Activated T-cell treated with anti-CD3 and anti-CD28 coated beads, Interleukin-2, amount 50 U/mL, for 4 hours (primary cell): ENCODE measurements around the gene CTRB2. TPM values are rescaled to one million over a fixed set of nuclear protein-coding genes. Genes with fewer than 3 reads are reported as not detected.
A peak's percentile ranks its signal among the peaks of the same experiment; 100 is the strongest.

Experiments used
- ATAC-seq, 2 donors: fragments of 200-7000 bp; cut with Tn5 transposase; one replicate each; pipeline ENCODE4 v1.10.0; 2021
- DNase-seq: peaks from one replicate; pipeline ENCODE4 v3.0.0-alpha.2; 2020
- H3K27me3 Mint-ChIP-seq: one replicate; pipeline ENCODE4 v1.8.0; 2021; ENCODE audit warnings: low read depth, mixed read lengths
- H3K36me3 Mint-ChIP-seq: one replicate; pipeline ENCODE4 v1.8.0; 2022; ENCODE audit warnings: mixed read lengths; ENCODE audit not compliant: insufficient read depth
- H3K4me1 Mint-ChIP-seq: one replicate; pipeline ENCODE4 v1.8.0; 2021; ENCODE audit warnings: low read depth, mixed read lengths
- H3K4me3 Mint-ChIP-seq: one replicate; pipeline ENCODE4 v1.8.0; 2021; ENCODE audit warnings: mild to moderate bottlenecking, moderate library complexity, mixed read lengths
- H3K9me3 Mint-ChIP-seq: one replicate; pipeline ENCODE4 v1.8.0; 2021; ENCODE audit warnings: mixed read lengths
- total RNA-seq, 3 donors: library from RNA; stranded (reverse); gene quantifications; one replicate each; pipeline ENCODE4 v1.2.1, GENCODE V29; 2021

Gene CTRB2
- total RNA-seq, 3 donors from 2014 or later: 5.5 to 10.3 (median 6.7) TPM

GRCh38 chr16:75236736-75237397, 29.9 kb upstream of the CTRB2 start:
- H3K36me3 Mint-ChIP-seq: no peaks in the 10 kb centered on the region
- H3K27me3 Mint-ChIP-seq: no peaks in the 10 kb centered on the region
- ATAC-seq: no peak

GRCh38 chr16:75236232-75236631, 29.3 kb upstream of the CTRB2 start:
- no peak for DNase-seq
- peak; percentile 59 to 75 for ATAC-seq
- H3K36me3 Mint-ChIP-seq: no peaks in the 10 kb centered on the region
- H3K4me3 Mint-ChIP-seq: no peak overlapping the region
- peaks cover 4% of the 10 kb centered on the region for H3K27me3 Mint-ChIP-seq
- H3K9me3 Mint-ChIP-seq: no peaks in the 10 kb centered on the region
- peaks cover 1% of the 10 kb centered on the region for H3K4me1 Mint-ChIP-seq

More at GRCh38 chr16:75236736-75237397, 29.9 kb upstream of the CTRB2 start:
- Mint-ChIP-seq H3K4me3 (no peak overlapping the region), H3K4me1 (peaks cover 1% of the 10 kb centered on the region), H3K9me3 (no peaks in the 10 kb centered on the region)
- DNase-seq: no peak

- H3K9me3 Mint-ChIP-seq: no peaks in the 10 kb centered on the region
- ATAC-seq: no peak
- H3K36me3 Mint-ChIP-seq: no peaks in the 10 kb centered on the region
- H3K4me1 Mint-ChIP-seq: peaks cover 1% of the 10 kb centered on the region
- DNase-seq: no peak
- H3K27me3 Mint-ChIP-seq: peaks cover 7% of the 10 kb centered on the region
- H3K4me3 Mint-ChIP-seq: no peak overlapping the region
Observed at GRCh38 chr16:75235721-75236193, 28.8 kb upstream of the CTRB2 start.

- Mint-ChIP-seq H3K9me3 (no peaks in the 10 kb centered on the region), H3K27me3 (peaks cover 7% of the 10 kb centered on the region), H3K4me3 (no peak overlapping the region), H3K36me3 (no peaks in the 10 kb centered on the region), H3K4me1 (peaks cover 1% of the 10 kb centered on the region)
- no peak for ATAC-seq
- no peak for DNase-seq
Observed at GRCh38 chr16:75234856-75235696, 28.1 kb upstream of the CTRB2 start.

GRCh38 chr16:75233611-75233938, 26.6 kb upstream of the CTRB2 start:
- Mint-ChIP-seq H3K36me3 (no peaks in the 10 kb centered on the region), H3K27me3 (peaks cover 7% of the 10 kb centered on the region), H3K9me3 (no peaks in the 10 kb centered on the region), H3K4me3 (no peak overlapping the region), H3K4me1 (peaks cover 1% of the 10 kb centered on the region)
- DNase-seq: no peak
- ATAC-seq: no peak

GRCh38 chr16:75231570-75231969, 24.6 kb upstream of the CTRB2 start:
- no peak for DNase-seq
- Mint-ChIP-seq H3K9me3 (no peaks in the 10 kb centered on the region), H3K4me3 (no peak overlapping the region), H3K4me1 (peaks cover 1% of the 10 kb centered on the region), H3K36me3 (no peaks in the 10 kb centered on the region), H3K27me3 (peaks cover 13% of the 10 kb centered on the region)
- no peak for ATAC-seq

- H3K4me1 Mint-ChIP-seq: peaks cover 1% of the 10 kb centered on the region
- ATAC-seq (no peak), DNase-seq (no peak)
- H3K9me3 Mint-ChIP-seq: no peaks in the 10 kb centered on the region
- peaks cover 15% of the 10 kb centered on the region for H3K27me3 Mint-ChIP-seq
- H3K36me3 Mint-ChIP-seq: no peaks in the 10 kb centered on the region
- no peak overlapping the region for H3K4me3 Mint-ChIP-seq
Observed at GRCh38 chr16:75230471-75231110, 23.6 kb upstream of the CTRB2 start.

GRCh38 chr16:75229172-75230031, 22.4 kb upstream of the CTRB2 start:
- H3K27me3 Mint-ChIP-seq: peaks cover 19% of the 10 kb centered on the region
- DNase-seq (no peak), ATAC-seq (no peak)
- H3K4me1 Mint-ChIP-seq: peaks cover 1% of the 10 kb centered on the region
- H3K4me3 Mint-ChIP-seq: no peak overlapping the region
- H3K36me3 Mint-ChIP-seq: no peaks in the 10 kb centered on the region
- no peaks in the 10 kb centered on the region for H3K9me3 Mint-ChIP-seq

- Mint-ChIP-seq H3K27me3 (peaks cover 19% of the 10 kb centered on the region), H3K36me3 (no peaks in the 10 kb centered on the region), H3K9me3 (no peaks in the 10 kb centered on the region), H3K4me1 (no peaks in the 10 kb centered on the region), H3K4me3 (no peak overlapping the region)
- no peak for DNase-seq
- no peak for ATAC-seq
Observed at GRCh38 chr16:75228143-75228976, 21.4 kb upstream of the CTRB2 start.

GRCh38 chr16:75227361-75228142, 20.6 kb upstream of the CTRB2 start:
- DNase-seq: no peak
- Mint-ChIP-seq H3K27me3 (peaks cover 19% of the 10 kb centered on the region), H3K36me3 (no peaks in the 10 kb centered on the region), H3K4me1 (no peaks in the 10 kb centered on the region), H3K9me3 (no peaks in the 10 kb centered on the region), H3K4me3 (no peak overlapping the region)
- no peak for ATAC-seq

- H3K9me3 Mint-ChIP-seq: no peaks in the 10 kb centered on the region
- H3K36me3 Mint-ChIP-seq: no peaks in the 10 kb centered on the region
- no peak overlapping the region for H3K4me3 Mint-ChIP-seq
- H3K27me3 Mint-ChIP-seq: peaks cover 19% of the 10 kb centered on the region
- no peak for ATAC-seq
- DNase-seq: no peak
- no peaks in the 10 kb centered on the region for H3K4me1 Mint-ChIP-seq
Observed at GRCh38 chr16:75226550-75227360, 19.8 kb upstream of the CTRB2 start.
